GM21381 (cell line): ENCODE data around the gene TIMM8A.

Source experiments
- ATAC-seq: cut with Tn5 transposase; IDR thresholded peaks from one replicate; pipeline ENCODE4 v1.9.1; 2021; ENCODE audit warnings: mild to moderate bottlenecking, moderate library complexity; ENCODE audit not compliant: unreplicated experiment

The TIMM8A gene

GRCh38 chrX:101348452-101349192 lies at the start of gene TIMM8A:
TSS of gene TIMM8A (minus strand) at chrX:101348742. CDS start at chrX:101348664, 78 bp downstream.
- peak; percentile 98 for ATAC-seq

- ATAC-seq = no peak
These were observed 49.2 kb upstream of the TIMM8A start for GRCh38 chrX:101397779-101398178.

GRCh38 chrX:101395789-101396188 lies 47.2 kb upstream of the TIMM8A start:
- ATAC-seq = no peak

GRCh38 chrX:101394372-101394771 lies 45.8 kb upstream of the TIMM8A start:
- no peak for ATAC-seq

GRCh38 chrX:101393530-101394305 lies 45.2 kb upstream of the TIMM8A start:
- no peak for ATAC-seq

- no peak for ATAC-seq
These were observed 43.3 kb upstream of the TIMM8A start for GRCh38 chrX:101391831-101392230.

GRCh38 chrX:101390664-101391525 lies 42.4 kb upstream of the TIMM8A start, which contains the start of gene RPL36A:
TSS of gene RPL36A (plus strand) at chrX:101391011. CDS start at chrX:101391044, 33 bp downstream.
- peak; percentile 83 for ATAC-seq

- no peak for ATAC-seq
These were observed 40.1 kb upstream of the TIMM8A start for GRCh38 chrX:101388604-101389003.

GRCh38 chrX:101386542-101386885 lies 38.0 kb upstream of the TIMM8A start:
- ATAC-seq = no peak

GRCh38 chrX:101385795-101386541 lies 37.4 kb upstream of the TIMM8A start, which contains the start of gene BTK:
TSS of gene BTK (minus strand) at chrX:101386191. CDS start at chrX:101375284, 10,907 bp downstream.
- ATAC-seq = peak; percentile 59

- no peak for ATAC-seq
These were observed 36.6 kb upstream of the TIMM8A start for GRCh38 chrX:101385026-101385684.

GRCh38 chrX:101383679-101384205 lies 35.2 kb upstream of the TIMM8A start:
- ATAC-seq = peak; percentile 70

- ATAC-seq = no peak
These were observed 29.0 kb upstream of the TIMM8A start for GRCh38 chrX:101377547-101377946.

GRCh38 chrX:101370888-101371504 lies 22.5 kb upstream of the TIMM8A start:
- ATAC-seq = no peak

- ATAC-seq = no peak
These were observed 21.1 kb upstream of the TIMM8A start for GRCh38 chrX:101369687-101370086.

GRCh38 chrX:101368800-101369199 lies 20.3 kb upstream of the TIMM8A start:
- no peak for ATAC-seq

- no peak for ATAC-seq
These were observed 16.8 kb upstream of the TIMM8A start for GRCh38 chrX:101365301-101365795.

GRCh38 chrX:101362757-101363156 lies 14.2 kb upstream of the TIMM8A start:
- no peak for ATAC-seq

GRCh38 chrX:101362116-101362515 lies 13.6 kb upstream of the TIMM8A start:
- ATAC-seq = no peak
